Eye (tissue), 1 donor: ENCODE measurements around the gene OXGR1.
A peak's percentile ranks its signal among the peaks of the same experiment; 100 is the strongest.
"Not testable (repeated sequence)": the region's sequence is repeated elsewhere in the genome, so short reads cannot be mapped to it uniquely, and the experiment has no call there.

Experiments used
- DNase-seq: peaks from one replicate; pipeline ENCODE4 v3.0.0-alpha.2; 2015

OXGR1 gene

DNA sequence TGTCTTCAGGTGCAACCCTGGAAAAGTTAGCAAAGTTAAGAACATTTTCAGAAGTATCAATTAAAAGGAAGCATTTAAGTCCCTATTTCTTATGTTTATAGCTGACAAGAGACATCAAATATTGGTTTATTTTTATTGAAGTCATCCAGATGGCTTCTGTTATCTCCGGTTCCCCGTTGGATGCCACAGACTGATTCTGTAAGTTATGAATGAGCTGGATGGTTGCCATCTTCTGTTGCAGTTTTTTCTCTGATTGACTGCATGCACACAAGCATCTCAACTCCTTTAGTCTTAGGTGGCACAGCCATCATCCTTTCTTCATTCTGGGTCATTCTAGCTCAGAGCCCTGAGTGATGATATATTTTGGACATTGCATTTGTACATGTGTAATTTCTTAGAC, 10.6 kb upstream of the OXGR1 start:
- DNase-seq, result no peak

- DNase-seq, result no peak
Measured at GRCh38 chr13:97004096-97004876, 10.0 kb upstream of the OXGR1 start.

- no peak for DNase-seq
Measured at GRCh38 chr13:97003071-97003470, 8.8 kb upstream of the OXGR1 start.

GRCh38 chr13:97002581-97002980, 8.3 kb upstream of the OXGR1 start:
- DNase-seq, result no peak

GRCh38 chr13:97001636-97002035, 7.4 kb upstream of the OXGR1 start:
- DNase-seq, result no peak

DNA sequence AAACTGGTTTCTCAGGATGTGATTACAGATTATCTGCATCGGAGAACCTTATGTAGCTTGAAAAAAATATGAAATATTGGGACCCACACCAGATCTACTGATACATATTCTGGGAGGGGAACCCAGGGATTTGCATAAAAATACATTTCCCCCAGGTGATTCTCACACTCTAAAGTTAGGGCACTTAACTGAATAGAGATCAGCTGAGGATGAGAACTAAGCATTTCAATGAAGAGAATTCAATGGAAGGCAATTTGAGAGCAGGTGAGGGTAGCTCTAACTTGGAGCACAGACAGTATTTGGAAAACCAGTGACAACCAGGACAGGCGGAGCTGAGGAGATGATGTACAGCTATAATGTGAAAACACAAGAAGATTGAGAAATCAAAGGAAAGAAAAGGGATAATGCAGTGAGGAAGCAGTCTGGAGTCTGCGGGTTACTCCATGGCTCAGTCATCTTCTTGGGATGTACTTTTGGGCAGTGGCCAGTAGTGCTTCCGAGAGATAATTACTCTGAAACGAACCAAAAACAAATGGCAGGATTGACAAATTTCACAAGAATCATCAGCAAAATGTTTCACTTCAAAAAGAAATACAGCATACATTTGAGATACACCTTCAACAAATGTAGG, 6.1 kb upstream of the OXGR1 start:
- DNase-seq, result no peak

- no peak for DNase-seq
Measured at GRCh38 chr13:96999091-96999490, 4.8 kb upstream of the OXGR1 start.

- DNase-seq, result no peak
Measured at GRCh38 chr13:96998051-96998450, 3.8 kb upstream of the OXGR1 start.

- DNase-seq, result no peak
Measured at GRCh38 chr13:96996886-96997285, 2.6 kb upstream of the OXGR1 start.

- no peak for DNase-seq
Measured at GRCh38 chr13:96996107-96996506, 1.8 kb upstream of the OXGR1 start.

DNA sequence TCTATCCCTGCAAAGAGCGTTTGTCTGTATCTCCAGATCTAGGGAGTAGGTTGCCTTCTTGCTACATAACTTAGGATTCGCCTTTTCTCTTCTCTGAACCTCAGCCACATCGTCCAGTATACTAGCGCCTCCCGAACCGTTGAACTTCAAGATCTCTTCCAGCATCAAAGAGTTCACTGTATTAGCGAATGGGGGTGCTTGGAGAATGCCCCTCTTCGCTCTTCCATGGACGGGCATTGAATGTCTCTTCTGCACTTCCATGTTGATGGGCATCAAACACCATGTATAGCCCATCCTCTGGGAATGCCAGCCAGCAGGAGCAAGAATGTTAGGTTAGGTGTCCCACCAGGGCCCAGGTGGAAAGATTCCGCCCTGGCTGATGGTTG, 575 bp upstream of the OXGR1 start:
- DNase-seq, result no peak

DNA sequence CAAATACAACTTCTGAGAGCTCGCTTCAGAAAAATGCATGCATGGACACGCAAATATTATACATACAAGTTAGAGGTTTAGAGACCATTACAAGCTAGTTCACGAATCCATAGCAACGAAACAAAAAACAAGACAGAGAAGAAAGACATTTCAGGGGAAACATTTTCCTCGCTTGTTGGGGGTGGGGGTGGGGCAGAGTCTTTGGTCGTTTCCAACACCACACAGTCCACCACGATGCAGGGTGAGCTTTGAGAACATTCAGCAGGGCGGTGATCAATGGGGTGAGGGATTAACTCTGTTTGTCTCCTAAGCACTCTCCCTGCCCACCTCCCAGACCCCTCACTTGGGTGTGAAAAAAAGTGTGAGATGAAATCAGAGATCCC, 651 bp downstream of the OXGR1 start:
- peak; percentile 62 for DNase-seq

- no peak for DNase-seq
Measured at GRCh38 chr13:96992633-96993032, 1.6 kb downstream of the OXGR1 start.

DNA sequence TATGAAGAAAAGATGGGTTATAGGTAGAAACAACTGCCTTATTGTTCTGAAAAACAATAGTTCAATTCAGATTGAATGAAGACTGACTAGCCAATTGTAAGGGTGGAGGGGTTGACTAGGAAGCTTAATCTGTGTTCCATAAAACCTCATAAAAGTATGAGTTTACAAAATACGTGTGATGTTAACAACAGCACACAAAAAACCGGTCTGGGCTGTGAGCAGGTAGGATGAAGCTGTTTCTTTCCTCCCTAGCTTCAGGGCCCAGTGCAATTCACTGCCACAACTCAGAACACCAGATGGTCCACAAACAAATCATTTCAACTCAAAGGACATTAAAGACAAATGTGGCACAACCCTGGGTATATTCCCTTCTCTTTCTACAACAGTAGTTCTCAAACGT, 3.2 kb downstream of the OXGR1 start:
- DNase-seq, result no peak

GRCh38 chr13:96988441-96988840, 5.8 kb downstream of the OXGR1 start:
- DNase-seq, result no peak

GRCh38 chr13:96984051-96984508, 10.2 kb downstream of the OXGR1 start:
- peak; percentile 37 for DNase-seq

DNA sequence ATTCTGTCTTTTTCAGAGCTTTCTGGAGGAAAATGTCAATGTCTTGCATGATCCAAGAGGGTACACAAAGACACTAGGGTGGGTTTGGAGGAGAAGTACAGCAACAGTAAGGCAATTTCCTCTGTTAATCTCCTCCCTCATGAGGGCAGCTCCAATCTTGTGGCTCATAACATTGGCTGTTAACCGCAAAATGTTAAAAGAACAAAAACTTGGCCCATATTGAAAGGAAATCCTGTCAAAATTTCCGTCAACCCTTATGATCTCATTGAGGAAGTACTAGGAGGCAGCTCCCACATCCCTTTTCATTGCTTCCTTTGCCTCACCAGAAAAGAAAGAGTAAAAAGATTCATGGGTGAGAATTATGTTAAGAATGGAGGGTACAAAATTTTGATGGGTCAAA, 11.6 kb downstream of the OXGR1 start:
- DNase-seq, result no peak

GRCh38 chr13:96979861-96980260, 14.4 kb downstream of the OXGR1 start:
- not testable (repeated sequence) for DNase-seq

DNA sequence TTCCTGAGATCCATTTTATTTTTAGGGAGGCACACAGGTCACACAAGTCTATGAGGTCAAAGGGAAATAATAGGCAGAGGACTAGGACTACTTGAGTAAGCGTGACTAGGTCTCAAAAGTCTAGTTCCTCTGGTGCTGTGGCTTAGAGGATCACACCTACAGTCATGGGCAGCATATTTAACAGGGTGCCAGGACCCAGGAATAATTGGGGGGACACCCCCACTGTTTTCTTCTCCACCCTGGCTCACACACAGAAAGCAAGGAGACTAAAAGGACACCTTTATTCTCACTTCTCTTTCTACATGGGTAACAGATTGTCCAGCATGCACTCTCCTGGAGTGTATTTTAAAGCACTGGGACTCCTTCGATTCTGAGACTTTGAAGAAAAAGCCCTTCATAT, 26.2 kb downstream of the OXGR1 start:
- no peak for DNase-seq

- no peak for DNase-seq
Measured at GRCh38 chr13:96967248-96967745, 27.0 kb downstream of the OXGR1 start.

DNA sequence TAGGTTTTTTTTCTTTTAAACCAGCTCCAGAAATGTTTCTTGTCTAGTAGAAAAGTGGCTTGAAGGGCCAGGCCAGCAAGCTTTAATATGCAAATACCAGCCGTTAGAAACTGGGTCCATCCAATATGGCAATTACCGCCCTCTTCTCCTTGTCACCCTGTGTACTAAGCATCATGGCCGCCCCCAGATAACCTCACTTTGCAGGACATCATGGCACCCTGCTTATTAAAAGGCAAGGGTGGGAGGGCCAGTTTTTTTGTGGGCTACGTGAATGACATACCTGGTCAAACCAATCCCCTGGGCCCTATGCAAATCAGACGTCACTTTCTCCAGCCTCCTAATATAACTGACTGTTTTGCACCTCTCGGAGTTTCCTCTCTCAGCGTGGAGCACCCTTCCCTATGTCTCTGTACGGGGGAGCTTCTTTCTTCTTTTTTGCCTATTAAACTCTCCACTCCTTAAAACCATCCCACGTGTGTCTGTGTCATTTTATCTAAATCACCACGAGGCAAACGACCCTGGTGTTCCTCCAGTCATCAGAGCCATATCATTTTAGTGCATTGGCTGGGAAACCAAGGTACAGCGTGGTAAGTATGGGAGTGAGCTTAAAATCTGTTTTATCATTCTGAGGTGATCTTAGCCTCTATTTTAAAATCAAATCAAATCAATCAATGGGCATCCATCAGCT, 27.7 kb downstream of the OXGR1 start:
- no peak for DNase-seq

DNA sequence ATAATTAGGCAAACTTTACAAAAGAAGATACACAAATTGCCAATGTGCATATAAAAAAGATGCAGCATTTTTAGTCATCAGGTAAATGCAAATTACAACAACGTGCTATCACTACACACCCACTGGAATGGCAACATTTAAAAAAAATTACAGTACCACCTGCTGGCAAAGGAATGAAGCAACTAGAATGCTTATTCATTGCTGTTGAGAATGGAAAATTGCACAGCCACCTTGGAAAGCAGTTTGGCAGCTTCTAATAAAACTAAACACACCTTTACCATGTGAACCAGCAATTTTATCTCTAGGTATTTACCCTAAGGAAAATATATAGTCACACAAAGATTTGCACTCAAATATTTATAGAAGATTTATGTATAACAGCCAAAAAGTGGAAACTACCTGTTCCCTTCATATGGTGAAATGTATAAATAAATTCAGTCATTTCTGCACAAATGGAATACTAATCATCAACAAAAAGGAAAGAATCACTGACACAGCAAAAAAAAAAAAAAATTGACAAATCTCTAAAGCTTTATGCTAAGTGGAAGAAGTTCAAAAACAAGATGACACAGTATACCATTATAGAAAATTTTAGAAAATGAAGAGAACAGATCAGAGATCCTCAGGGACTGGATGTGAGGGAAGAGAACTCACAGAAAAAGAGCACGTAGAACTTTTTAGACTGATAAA, 30.3 kb downstream of the OXGR1 start:
- DNase-seq, result no peak

DNA sequence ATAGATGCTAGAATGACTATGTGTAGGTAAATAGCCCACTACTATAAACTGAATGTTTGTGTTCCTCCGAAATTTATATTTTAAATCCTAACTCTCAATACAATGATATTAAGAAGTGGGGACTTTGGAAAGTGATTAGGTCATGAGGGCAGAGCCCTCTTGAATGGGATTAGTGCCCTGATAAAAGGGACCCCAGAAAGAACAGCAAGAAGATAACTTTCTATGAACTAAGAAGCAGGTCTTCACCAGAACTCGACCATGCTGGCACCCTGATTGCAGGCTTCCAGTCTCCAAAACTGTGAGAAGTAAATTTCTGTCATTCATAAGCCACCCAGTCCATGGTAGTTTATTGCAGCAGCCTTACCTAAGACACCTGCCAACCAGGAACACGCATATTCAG, 33.9 kb downstream of the OXGR1 start:
- DNase-seq, result no peak
